DND-41 (cell line): Measurements from ENCODE around the gene PDPK1.

Experiments used
- CTCF ChIP-seq: IDR thresholded peaks from 2 replicates; pipeline ENCODE4 v1.5.1; 2012; ENCODE audit warnings: borderline replicate concordance, low read length, moderate library complexity, mild to moderate bottlenecking; ENCODE audit not compliant: poor library complexity, severe bottlenecking; ENCODE audit errors: extremely low read depth
- EZH2 ChIP-seq: IDR thresholded peaks from 3 replicates; pipeline ENCODE4 v1.6.1; 2012; ENCODE audit warnings: borderline replicate concordance, low read depth, mild to moderate bottlenecking, moderate library complexity, low read length, inconsistent platforms; ENCODE audit not compliant: severe bottlenecking

DNA sequence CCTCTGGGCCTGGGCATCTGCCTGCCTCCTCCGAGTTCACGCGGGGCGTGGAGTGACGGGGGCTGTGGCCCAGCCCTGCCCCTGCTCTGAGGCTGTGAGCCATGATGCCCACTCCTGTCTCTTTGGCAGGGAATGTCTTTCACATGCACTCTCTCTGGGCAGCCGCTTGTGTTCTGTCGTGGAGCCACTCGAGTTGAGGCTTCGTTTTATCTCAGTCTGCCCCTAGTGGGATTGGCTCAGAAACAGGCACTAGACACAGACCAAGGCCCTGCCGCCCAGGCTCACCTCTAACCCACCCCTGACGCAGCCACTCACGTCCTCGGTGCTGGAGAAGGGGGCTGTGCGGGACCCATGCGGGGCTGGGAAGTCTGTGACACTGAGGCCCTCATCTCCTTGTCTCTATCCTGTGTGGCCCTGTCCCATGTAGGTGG lies 77.0 kb downstream of the PDPK1 start:
- TF ChIP-seq CTCF (no peak), EZH2 (no peak)
